Hematopoietic multipotent progenitor cell treated with erythropoietin and hydrocortisone succinate and interleukin-3 and kit ligand, for 6 days (in vitro differentiated cells): ENCODE data around the gene PDE7B.
"Not testable (repeated sequence)": the region's sequence is repeated elsewhere in the genome, so short reads cannot be mapped to it uniquely, and the experiment has no call there.

Experiments used
- DNase-seq: peaks from one replicate; pipeline ENCODE4 v3.0.0-alpha.2; 2015

The PDE7B gene

GRCh38 chr6:136213012-136213539 lies 361.6 kb downstream of the PDE7B start:
- no peak for DNase-seq

DNA sequence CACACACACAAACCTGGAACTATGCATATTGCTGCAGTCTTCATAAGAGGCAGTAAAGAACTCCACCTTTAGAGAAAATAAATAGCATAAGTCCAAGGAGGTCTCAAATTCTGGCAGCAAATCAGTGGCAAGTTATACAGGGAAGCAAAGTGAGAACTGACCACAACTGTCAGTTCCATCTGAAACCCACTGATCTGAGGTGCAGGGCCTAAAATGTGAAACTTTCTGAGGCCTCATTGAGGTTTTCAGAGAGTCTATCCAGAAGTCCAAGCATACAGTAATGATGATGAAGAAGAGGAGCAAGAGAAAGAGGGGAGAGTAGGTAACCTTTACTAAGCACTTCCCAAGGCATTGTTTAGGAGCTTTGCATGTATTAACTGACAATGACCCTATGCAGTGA lies 362.4 kb downstream of the PDE7B start:
- no peak for DNase-seq

DNA sequence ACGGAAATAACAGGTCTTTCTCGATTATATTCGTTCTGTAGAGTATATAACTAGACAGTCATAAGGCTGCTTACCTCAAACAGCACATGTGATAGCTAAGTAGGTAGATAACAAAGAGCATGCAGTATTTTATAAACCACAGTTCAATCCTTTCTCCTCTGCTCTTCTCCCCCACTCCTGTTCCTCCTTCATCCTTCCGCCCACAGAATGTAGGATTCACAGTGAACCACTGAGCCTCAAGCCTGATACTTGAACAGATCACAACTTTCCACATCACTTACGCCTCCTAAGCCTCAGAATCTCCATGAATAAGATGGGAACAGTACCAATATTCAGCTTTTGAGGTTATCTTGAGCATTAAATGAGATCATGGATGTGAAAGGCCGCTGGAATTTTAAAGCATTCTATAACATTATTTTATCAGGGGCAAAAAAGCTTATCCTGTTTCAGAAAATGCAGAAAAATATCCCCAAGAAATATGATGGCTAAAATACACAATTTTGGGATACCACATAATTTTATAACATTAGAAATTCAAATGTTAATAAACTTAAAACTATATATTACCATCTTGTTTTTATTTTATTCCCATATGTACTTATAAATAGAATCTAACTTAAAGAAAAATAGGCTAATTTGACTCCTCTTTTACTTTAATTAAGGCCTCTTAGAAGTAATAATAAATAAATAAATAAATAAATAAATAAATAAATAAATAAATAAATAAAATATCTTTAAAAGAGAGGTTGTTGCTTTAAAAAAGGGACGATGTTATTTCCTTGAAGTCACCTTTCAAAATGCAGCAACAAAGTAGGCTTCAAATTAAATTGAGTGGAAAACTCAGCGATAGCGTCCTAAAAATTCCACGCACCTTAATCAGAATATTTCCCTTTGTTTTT lies 365.3 kb downstream of the PDE7B start:
- DNase-seq: no peak

DNA sequence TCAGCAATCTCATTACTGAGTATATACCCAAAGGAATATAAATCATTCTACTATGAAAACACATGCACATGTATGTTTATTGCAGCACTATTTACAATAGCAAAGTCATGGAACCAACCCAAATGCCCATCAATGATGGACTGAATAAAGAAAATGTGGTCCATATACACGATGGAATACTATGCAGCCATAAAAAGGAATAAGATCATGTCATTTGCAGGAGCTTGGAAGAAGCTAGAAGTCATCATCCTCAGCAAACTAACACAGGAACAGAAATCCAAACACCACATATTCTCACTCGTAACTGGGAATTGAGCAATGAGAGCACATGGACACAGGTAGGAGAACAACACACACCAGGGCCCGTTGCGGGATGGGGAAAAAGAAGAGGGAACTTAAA lies 373.5 kb downstream of the PDE7B start:
- not testable (repeated sequence) for DNase-seq

DNA sequence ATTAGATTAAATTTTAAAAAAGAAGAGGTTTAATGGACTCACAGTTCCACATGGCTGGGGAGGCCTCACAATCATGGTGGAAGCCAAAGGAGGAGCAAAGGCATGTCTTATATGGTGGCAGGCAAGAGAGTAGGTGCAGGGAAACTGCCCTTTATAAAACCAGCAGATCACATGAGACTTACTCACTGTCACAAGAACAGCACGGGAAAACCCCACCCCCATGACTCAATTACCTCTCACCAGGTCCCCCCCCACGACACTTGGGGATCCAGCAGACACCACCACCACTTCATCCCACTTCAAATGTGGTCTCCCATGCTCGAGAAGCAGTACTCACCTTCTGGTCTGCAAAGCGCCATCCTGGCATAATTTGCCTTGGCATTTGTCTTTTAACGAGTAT lies 374.0 kb downstream of the PDE7B start:
- no peak for DNase-seq

GRCh38 chr6:136226027-136226673 lies 374.6 kb downstream of the PDE7B start:
- peak; percentile 82 for DNase-seq

DNA sequence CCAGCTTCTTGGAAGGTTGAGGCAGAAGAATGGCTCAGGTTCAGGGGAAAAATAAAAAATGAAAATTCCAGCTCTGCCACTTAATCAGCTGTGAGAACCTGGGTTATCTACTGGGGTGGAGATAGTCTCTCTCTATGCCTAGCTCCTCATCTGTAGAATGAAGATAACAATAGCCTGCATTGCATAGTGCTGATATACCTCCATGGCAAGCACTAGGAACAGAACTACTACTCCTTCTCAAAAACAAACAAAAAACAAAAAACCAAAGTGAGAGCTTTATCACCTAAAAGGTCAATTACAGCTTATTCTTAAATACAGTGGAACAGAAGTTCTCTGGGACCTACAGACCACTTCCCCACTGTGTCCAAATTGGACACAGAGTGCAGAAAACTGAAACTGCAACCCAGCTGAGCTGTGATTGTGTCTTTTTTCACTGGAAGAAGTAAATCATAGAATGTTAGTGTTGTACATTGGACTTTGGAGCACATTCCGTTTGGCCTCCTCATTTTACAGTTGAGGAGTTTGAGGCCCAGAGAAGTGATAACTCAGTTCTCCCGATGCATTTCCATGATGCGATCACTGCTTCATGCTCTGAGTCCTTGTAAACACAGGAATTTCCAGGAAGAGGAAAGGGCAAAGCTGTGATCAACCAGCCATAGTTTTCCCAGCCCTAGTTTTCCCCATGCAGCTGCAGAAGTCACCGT lies 375.3 kb downstream of the PDE7B start:
- peak; percentile 91 for DNase-seq

DNA sequence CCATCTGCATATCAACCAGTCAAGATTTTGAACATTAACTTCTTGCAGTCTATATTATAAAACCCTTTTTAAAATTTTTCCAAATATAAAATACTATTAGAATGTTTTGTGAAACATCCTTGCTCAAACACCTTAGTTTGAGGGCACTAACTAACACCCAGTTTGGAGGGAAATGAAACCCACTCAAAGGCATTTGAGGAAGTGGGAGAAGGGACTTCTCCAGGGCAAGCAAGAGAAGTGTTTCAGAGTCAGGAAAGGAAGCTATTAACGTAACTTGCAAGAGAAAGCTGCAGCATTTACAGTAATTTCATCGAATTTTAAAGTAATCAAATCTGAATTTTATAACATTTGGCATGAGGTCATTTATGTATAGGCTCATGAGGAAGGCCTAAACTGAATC lies 377.3 kb downstream of the PDE7B start:
- DNase-seq: no peak

GRCh38 chr6:136230219-136230853 lies 378.8 kb downstream of the PDE7B start:
- no peak for DNase-seq

GRCh38 chr6:136232701-136233100 lies 381.2 kb downstream of the PDE7B start:
- no peak for DNase-seq

GRCh38 chr6:136235233-136235564 lies 383.7 kb downstream of the PDE7B start:
- DNase-seq: no peak

- DNase-seq: peak; percentile 68
Observed at GRCh38 chr6:136236466-136237293, 385.2 kb downstream of the PDE7B start.

DNA sequence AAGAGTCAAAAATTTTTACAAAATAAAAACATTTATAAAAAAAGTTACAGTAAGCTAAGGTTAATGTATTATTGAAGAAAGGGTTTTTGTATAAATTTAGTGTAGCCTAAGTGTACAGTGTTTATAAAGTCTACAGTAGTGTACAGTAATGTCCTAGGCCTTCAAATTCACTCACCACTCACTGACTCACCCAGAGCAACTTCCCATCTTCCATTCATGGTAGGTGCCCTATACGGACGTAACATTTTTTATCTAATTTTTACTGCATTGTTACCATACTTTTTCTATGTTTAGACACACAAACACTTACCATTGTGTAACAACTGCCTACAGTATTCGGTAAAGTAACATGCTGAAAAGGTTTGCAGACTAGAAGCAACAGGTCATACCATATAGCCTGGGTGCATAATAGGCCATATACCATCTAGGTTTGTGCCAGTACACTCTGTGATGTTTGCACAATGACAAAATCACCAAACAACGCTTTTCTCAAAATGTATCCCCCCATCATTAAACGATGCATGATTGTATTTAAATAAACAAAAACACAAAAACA lies 392.6 kb downstream of the PDE7B start:
- no peak for DNase-seq
